Measurements from ENCODE around the gene SCD. TPM values are rescaled to one million over a fixed set of nuclear protein-coding genes. Genes with fewer than 3 reads are reported as not detected.

SCD gene
- total and polyA plus RNA-seq, 2 experiments from 2014 or later = 325 to 816 TPM

- H3K27ac Mint-ChIP-seq = no peak overlapping the region
- no peak overlapping the region for H3K4me2 ChIP-seq
- peaks cover 15% of the 10 kb centered on the region for H3K27me3 Mint-ChIP-seq (ENCODE audit: insufficient read depth, low read depth, poor library complexity)
- H2AFZ ChIP-seq = no peak overlapping the region
- no peaks in the 10 kb centered on the region for H3K27me3 ChIP-seq (ENCODE audit: insufficient read depth)
- ATAC-seq (no peak), DNase-seq (ENCODE audit: low spot score) (no peak)
- no peaks in the 10 kb centered on the region for H3K79me2 ChIP-seq (replicated peaks; ENCODE audit: insufficient read depth)
- no peak overlapping the region for H3K27ac ChIP-seq (ENCODE audit: low read depth)
- 0 out of 2 replicates have a peak, but pooled peaks cover 6% of the 10 kb centered on the region for H3K9me2 ChIP-seq (ENCODE audit: insufficient read depth)
- no peaks in the 10 kb centered on the region for H3K36me3 Mint-ChIP-seq (ENCODE audit: low read depth)
- H3K4me3 ChIP-seq = no peak overlapping the region
- H3K4me1 Mint-ChIP-seq = peaks cover 5% of the 10 kb centered on the region; the same call in 1 of the 3 replicates
- no peak overlapping the region for H3K4me3 Mint-ChIP-seq
- no peaks in the 10 kb centered on the region for H3K36me3 ChIP-seq (ENCODE audit: insufficient read depth)
- H3K4me1 ChIP-seq (ENCODE audit: insufficient read depth) = no peaks in the 10 kb centered on the region
- H3F3A ChIP-seq (replicated peaks; ENCODE audit: low read depth) = no peaks in the 10 kb centered on the region
- H3K9me3 Mint-ChIP-seq = no peaks in the 10 kb centered on the region
- no peaks in the 10 kb centered on the region for H4K20me1 ChIP-seq (replicated peaks; ENCODE audit: insufficient read depth)
- TF ChIP-seq REST (IDR thresholded peaks at IDR 0.05; ENCODE audit: unreplicated experiment) (no peak), POLR2AphosphoS5 (IDR thresholded peaks at IDR 0.05; ENCODE audit: low read depth) (no peak), EZH2phosphoT487 (IDR thresholded peaks at IDR 0.05; ENCODE audit: unreplicated experiment) (no peak), ETS1 (IDR thresholded peaks at IDR 0.05) (no peak), ZNF114 (CRISPR knock-in tag; IDR thresholded peaks at IDR 0.05) (no peak), EZH2 (IDR thresholded peaks at IDR 0.05; ENCODE audit: low read depth, unreplicated experiment) (no peak), STAT1 (IDR thresholded peaks at IDR 0.05; ENCODE audit: unreplicated experiment) (no peak), NANOG (IDR thresholded peaks at IDR 0.05; ENCODE audit: borderline replicate concordance) (no peak), JUNB (IDR thresholded peaks at IDR 0.05; ENCODE audit: unreplicated experiment) (no peak), CREB1 (CRISPR knock-in tag; IDR thresholded peaks at IDR 0.05; ENCODE audit: low read depth) (no peak), CTCF (conservative IDR thresholded peaks at IDR 0.05; ENCODE audit: low read depth in 2 of 2) (no peak), ZNF331 (CRISPR knock-in tag; IDR thresholded peaks at IDR 0.05; ENCODE audit: low read depth) (no peak)
- TF ChIP-seq, protein P1, sequence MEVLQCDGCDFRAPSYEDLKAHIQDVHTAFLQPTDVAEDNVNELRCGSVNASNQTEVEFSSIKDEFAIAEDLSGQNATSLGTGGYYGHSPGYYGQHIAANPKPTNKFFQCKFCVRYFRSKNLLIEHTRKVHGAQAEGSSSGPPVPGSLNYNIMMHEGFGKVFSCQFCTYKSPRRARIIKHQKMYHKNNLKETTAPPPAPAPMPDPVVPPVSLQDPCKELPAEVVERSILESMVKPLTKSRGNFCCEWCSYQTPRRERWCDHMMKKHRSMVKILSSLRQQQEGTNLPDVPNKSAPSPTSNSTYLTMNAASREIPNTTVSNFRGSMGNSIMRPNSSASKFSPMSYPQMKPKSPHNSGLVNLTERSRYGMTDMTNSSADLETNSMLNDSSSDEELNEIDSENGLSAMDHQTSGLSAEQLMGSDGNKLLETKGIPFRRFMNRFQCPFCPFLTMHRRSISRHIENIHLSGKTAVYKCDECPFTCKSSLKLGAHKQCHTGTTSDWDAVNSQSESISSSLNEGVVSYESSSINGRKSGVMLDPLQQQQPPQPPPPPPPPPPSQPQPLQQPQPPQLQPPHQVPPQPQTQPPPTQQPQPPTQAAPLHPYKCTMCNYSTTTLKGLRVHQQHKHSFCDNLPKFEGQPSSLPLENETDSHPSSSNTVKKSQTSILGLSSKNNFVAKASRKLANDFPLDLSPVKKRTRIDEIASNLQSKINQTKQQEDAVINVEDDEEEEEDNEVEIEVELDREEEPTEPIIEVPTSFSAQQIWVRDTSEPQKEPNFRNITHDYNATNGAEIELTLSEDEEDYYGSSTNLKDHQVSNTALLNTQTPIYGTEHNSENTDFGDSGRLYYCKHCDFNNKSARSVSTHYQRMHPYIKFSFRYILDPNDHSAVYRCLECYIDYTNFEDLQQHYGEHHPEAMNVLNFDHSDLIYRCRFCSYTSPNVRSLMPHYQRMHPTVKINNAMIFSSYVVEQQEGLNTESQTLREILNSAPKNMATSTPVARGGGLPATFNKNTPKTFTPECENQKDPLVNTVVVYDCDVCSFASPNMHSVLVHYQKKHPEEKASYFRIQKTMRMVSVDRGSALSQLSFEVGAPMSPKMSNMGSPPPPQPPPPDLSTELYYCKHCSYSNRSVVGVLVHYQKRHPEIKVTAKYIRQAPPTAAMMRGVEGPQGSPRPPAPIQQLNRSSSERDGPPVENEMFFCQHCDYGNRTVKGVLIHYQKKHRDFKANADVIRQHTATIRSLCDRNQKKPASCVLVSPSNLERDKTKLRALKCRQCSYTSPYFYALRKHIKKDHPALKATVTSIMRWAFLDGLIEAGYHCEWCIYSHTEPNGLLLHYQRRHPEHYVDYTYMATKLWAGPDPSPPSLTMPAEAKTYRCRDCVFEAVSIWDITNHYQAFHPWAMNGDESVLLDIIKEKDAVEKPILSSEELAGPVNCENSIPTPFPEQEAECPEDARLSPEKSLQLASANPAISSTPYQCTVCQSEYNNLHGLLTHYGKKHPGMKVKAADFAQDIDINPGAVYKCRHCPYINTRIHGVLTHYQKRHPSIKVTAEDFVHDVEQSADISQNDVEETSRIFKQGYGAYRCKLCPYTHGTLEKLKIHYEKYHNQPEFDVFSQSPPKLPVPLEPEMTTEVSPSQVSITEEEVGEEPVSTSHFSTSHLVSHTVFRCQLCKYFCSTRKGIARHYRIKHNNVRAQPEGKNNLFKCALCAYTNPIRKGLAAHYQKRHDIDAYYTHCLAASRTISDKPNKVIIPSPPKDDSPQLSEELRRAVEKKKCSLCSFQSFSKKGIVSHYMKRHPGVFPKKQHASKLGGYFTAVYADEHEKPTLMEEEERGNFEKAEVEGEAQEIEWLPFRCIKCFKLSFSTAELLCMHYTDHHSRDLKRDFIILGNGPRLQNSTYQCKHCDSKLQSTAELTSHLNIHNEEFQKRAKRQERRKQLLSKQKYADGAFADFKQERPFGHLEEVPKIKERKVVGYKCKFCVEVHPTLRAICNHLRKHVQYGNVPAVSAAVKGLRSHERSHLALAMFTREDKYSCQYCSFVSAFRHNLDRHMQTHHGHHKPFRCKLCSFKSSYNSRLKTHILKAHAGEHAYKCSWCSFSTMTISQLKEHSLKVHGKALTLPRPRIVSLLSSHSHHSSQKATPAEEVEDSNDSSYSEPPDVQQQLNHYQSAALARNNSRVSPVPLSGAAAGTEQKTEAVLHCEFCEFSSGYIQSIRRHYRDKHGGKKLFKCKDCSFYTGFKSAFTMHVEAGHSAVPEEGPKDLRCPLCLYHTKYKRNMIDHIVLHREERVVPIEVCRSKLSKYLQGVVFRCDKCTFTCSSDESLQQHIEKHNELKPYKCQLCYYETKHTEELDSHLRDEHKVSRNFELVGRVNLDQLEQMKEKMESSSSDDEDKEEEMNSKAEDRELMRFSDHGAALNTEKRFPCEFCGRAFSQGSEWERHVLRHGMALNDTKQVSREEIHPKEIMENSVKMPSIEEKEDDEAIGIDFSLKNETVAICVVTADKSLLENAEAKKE (CRISPR knock-in tag; IDR thresholded peaks at IDR 0.05) = no peak
Measured at GRCh38 chr10:100334762-100335161, 12.3 kb upstream of the SCD start.

Measured in GM23338 (cell line).